K562 (cell line): ENCODE measurements around the gene CACTIN. TPM values are rescaled to one million over a fixed set of nuclear protein-coding genes. Genes with fewer than 3 reads are reported as not detected.

Source experiments
- CBFB ChIP-seq: sonication (generic); formaldehyde crosslinking; IDR thresholded peaks from 2 replicates; pipeline ENCODE4 v1.4.0; 2020; ENCODE audit warnings: mild to moderate bottlenecking, missing genetic modification reagents
- GATAD2B ChIP-seq: fragments of 450-650 bp; IDR thresholded peaks from 2 replicates; pipeline ENCODE4 v1.6.1; 2017; ENCODE audit warnings: mild to moderate bottlenecking, borderline replicate concordance
- HNRNPLL ChIP-seq: fragments of 200-400 bp; formaldehyde crosslinking; IDR thresholded peaks from 2 replicates; pipeline ENCODE4 v1.6.1; 2017; ENCODE audit warnings: low read length, low read depth, mild to moderate bottlenecking; ENCODE audit not compliant: poor library complexity, severe bottlenecking
- MCM7 ChIP-seq, 2 experiments: fragments of 450-650 bp; IDR thresholded peaks; 2 replicates each; pipeline ENCODE4 v1.6.1; 2016 to 2018
- NFYB ChIP-seq: IDR thresholded peaks from 2 replicates; pipeline ENCODE4 v1.6.1; 2011; ENCODE audit warnings: mild to moderate bottlenecking, moderate library complexity; ENCODE audit not compliant: insufficient read length; ENCODE audit errors: extremely low read depth
- NR2F6 ChIP-seq: fragments of 450-650 bp; formaldehyde crosslinking; IDR thresholded peaks from 2 replicates; pipeline ENCODE4 v1.4.0; 2020; ENCODE audit warnings: mild to moderate bottlenecking
- NRF1 ChIP-seq, 2 experiments: fragments of 450-650 bp; IDR thresholded peaks in 1 of 2; conservative IDR thresholded peaks in 1 of 2; 2 replicates each; pipeline ENCODE4 v1.6.1; 2014; ENCODE audit warnings: mild to moderate bottlenecking in 2 of 2
- PHF8 ChIP-seq: fragments of 200-600 bp; sonication (generic); IDR thresholded peaks from 2 replicates; pipeline ENCODE4 v1.6.1; 2012; ENCODE audit warnings: mixed run types, mild to moderate bottlenecking, inconsistent platforms, low read length, moderate library complexity, borderline replicate concordance
- SMC3 ChIP-seq: conservative IDR thresholded peaks from 2 replicates; pipeline ENCODE4 v1.6.1; 2011; ENCODE audit warnings: low read depth, low read length, improper control_type of control experiment; ENCODE audit not compliant: insufficient read depth
- ZBTB7A ChIP-seq: IDR thresholded peaks from 2 replicates; pipeline ENCODE4 v1.6.1; 2011; ENCODE audit warnings: low read depth, mild to moderate bottlenecking, low read length, moderate library complexity, borderline replicate concordance; ENCODE audit not compliant: control insufficient read depth
- ZNF212 ChIP-seq: fragments of 450-650 bp; formaldehyde crosslinking; IDR thresholded peaks from 2 replicates; pipeline ENCODE4 v1.4.0; 2020; ENCODE audit warnings: mild to moderate bottlenecking
- ZNF232 ChIP-seq: sonication (generic); formaldehyde crosslinking; IDR thresholded peaks from 2 replicates; pipeline ENCODE4 v1.8.0; 2022; ENCODE audit warnings: mild to moderate bottlenecking, missing genetic modification reagents
- ZNF24 ChIP-seq: fragments of 450-650 bp; IDR thresholded peaks from 2 replicates; pipeline ENCODE4 v1.6.1; 2016
- ZNF766 ChIP-seq: fragments of 200-800 bp; sonication (Bioruptor generic); conservative IDR thresholded peaks from 2 replicates; pipeline ENCODE4 v1.6.1; 2016; ENCODE audit warnings: missing genetic modification characterization, missing compliant biosample characterization
- polyA plus RNA-seq, 8 experiments: library from polyadenylated mRNA; depleted of rRNA in 4 of 8; stranded (reverse) in 5 of 8; unstranded in 3 of 8; fragments of >200 nt; fragmentation: Nextera tagmentation in 2 of 8; fragmentation: Illumina TruSeq in 1 of 8; extraction: Ambion mirVana in 2 of 8; extraction: Trizol in 1 of 8; gene quantifications; 2 replicates each; pipeline versions ENCODE4 v1.2.1 to v1.2.3, GENCODE V29; 2011 to 2014; ENCODE audit warnings: inconsistent platforms in 1 of 8, missing spikeins in 1 of 8
- total RNA-seq, 7 experiments: library from RNA; depleted of rRNA in 6 of 7; stranded (reverse); fragments of >200 nt in 6 of 7; fragmentation: Illumina TruSeq in 2 of 7; extraction: Trizol in 2 of 7; gene quantifications; 2 replicates each; pipeline versions ENCODE4 v1.2.1 to v1.2.3, GENCODE V29; 2011 to 2021; ENCODE audit warnings: low replicate concordance in 1 of 7
- TF ChIP-seq, protein P1 (sequence below): sonication (generic); formaldehyde crosslinking; IDR thresholded peaks from 2 replicates; pipeline ENCODE4 v1.8.0; 2023; ENCODE audit warnings: mild to moderate bottlenecking, missing genetic modification reagents
- TF ChIP-seq, protein P2 (sequence below): fragments of 450-650 bp; IDR thresholded peaks from one replicate; pipeline ENCODE4 v1.6.1; 2018; ENCODE audit warnings: mild to moderate bottlenecking, moderate library complexity; ENCODE audit not compliant: partially characterized antibody
- TF ChIP-seq, protein P3 (sequence below): fragments of 250-450 bp; sonication (Bioruptor Pico); IDR thresholded peaks from 2 replicates; pipeline ENCODE4 v1.8.0; 2022; ENCODE audit warnings: moderate library complexity, mild to moderate bottlenecking, inconsistent platforms
- TF ChIP-seq, protein P4 (sequence below): fragments of 450-650 bp; conservative IDR thresholded peaks from 2 replicates; pipeline ENCODE4 v1.6.1; 2016; ENCODE audit warnings: missing genetic modification characterization, low read depth, mild to moderate bottlenecking, missing compliant biosample characterization, moderate library complexity
- TF ChIP-seq, protein P5 (sequence below), 2 experiments: fragments of 450-650 bp; IDR thresholded peaks; 2 replicates each; pipeline ENCODE4 v1.6.1; 2018; ENCODE audit warnings: mild to moderate bottlenecking in 2 of 2, low read depth in 1 of 2; ENCODE audit not compliant: partially characterized antibody in 2 of 2

Gene CACTIN
- total and polyA plus RNA-seq, 9 of the 15 experiments (the other 6 are each of a cell fraction or from before 2014, with no cell fraction given): 0.15 to 49.2 (median 15.0) TPM

DNA sequence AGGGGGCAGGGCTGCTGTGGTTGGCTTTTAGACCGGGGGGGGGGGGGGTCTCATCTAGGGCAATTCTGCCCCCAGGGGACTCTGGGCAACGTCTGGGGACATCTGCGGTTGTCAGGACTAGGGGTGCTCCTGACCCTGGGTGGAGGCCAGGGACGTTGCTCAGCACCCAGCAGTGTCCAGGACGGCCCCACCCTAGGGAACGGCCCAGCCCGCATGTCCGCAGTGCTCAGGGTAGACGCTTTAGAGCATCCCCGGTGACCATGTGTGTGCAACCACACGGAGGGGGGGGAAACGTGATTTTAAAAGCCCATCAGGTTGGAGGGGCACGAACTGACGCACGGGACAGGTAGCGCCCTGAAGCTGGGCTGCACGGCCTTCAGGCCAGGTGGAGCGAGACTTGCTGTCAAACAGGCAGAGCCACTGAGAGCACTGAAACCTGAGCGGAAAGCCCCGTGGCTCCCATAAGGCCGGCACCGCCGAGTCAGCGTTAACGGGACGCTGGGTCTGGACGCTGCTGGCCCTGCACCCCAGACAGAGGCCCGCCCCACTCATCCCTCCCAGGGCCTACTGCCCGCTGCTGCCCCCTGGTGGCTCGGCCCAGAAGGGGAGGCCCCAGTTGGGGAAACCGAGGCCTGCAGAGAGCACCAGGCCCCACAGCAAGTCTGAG, 8.3 kb downstream of the CACTIN start (continued):
- TF ChIP-seq ZNF232 (CRISPR knock-in tag): no peak
- TF ChIP-seq ZBTB7A: peak; percentile 54; the same call in 1 of the 2 replicates
- TF ChIP-seq, protein P1, sequence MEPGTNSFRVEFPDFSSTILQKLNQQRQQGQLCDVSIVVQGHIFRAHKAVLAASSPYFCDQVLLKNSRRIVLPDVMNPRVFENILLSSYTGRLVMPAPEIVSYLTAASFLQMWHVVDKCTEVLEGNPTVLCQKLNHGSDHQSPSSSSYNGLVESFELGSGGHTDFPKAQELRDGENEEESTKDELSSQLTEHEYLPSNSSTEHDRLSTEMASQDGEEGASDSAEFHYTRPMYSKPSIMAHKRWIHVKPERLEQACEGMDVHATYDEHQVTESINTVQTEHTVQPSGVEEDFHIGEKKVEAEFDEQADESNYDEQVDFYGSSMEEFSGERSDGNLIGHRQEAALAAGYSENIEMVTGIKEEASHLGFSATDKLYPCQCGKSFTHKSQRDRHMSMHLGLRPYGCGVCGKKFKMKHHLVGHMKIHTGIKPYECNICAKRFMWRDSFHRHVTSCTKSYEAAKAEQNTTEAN: no peak
- TF ChIP-seq PHF8: no peak
- no peak for TF ChIP-seq NFYB
- TF ChIP-seq ZNF212 (CRISPR knock-in tag): no peak
- TF ChIP-seq NR2F6 (CRISPR knock-in tag): no peak
- no peak for TF ChIP-seq NRF1 (conservative IDR thresholded peaks at IDR 0.05 in 1 of 2, IDR thresholded peaks at IDR 0.05 in 1 of 2)
- TF ChIP-seq ZNF24: no peak
- peak; percentile 88 for TF ChIP-seq SMC3
- no peak for TF ChIP-seq GATAD2B
- TF ChIP-seq, protein P2, sequence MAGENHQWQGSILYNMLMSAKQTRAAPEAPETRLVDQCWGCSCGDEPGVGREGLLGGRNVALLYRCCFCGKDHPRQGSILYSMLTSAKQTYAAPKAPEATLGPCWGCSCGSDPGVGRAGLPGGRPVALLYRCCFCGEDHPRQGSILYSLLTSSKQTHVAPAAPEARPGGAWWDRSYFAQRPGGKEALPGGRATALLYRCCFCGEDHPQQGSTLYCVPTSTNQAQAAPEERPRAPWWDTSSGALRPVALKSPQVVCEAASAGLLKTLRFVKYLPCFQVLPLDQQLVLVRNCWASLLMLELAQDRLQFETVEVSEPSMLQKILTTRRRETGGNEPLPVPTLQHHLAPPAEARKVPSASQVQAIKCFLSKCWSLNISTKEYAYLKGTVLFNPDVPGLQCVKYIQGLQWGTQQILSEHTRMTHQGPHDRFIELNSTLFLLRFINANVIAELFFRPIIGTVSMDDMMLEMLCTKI: no peak
- TF ChIP-seq MCM7 (IDR thresholded peaks at IDR 0.05): no peak
- TF ChIP-seq, protein P3, sequence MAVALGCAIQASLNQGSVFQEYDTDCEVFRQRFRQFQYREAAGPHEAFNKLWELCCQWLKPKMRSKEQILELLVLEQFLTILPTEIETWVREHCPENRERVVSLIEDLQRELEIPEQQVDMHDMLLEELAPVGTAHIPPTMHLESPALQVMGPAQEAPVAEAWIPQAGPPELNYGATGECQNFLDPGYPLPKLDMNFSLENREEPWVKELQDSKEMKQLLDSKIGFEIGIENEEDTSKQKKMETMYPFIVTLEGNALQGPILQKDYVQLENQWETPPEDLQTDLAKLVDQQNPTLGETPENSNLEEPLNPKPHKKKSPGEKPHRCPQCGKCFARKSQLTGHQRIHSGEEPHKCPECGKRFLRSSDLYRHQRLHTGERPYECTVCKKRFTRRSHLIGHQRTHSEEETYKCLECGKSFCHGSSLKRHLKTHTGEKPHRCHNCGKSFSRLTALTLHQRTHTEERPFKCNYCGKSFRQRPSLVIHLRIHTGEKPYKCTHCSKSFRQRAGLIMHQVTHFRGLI (CRISPR knock-in tag): no peak
- no peak for TF ChIP-seq CBFB (CRISPR knock-in tag)
- TF ChIP-seq, protein P4, sequence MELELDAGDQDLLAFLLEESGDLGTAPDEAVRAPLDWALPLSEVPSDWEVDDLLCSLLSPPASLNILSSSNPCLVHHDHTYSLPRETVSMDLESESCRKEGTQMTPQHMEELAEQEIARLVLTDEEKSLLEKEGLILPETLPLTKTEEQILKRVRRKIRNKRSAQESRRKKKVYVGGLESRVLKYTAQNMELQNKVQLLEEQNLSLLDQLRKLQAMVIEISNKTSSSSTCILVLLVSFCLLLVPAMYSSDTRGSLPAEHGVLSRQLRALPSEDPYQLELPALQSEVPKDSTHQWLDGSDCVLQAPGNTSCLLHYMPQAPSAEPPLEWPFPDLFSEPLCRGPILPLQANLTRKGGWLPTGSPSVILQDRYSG (tag): no peak
- TF ChIP-seq HNRNPLL: no peak
- no peak for TF ChIP-seq ZNF766 (CRISPR knock-in tag)
- TF ChIP-seq, protein P5, sequence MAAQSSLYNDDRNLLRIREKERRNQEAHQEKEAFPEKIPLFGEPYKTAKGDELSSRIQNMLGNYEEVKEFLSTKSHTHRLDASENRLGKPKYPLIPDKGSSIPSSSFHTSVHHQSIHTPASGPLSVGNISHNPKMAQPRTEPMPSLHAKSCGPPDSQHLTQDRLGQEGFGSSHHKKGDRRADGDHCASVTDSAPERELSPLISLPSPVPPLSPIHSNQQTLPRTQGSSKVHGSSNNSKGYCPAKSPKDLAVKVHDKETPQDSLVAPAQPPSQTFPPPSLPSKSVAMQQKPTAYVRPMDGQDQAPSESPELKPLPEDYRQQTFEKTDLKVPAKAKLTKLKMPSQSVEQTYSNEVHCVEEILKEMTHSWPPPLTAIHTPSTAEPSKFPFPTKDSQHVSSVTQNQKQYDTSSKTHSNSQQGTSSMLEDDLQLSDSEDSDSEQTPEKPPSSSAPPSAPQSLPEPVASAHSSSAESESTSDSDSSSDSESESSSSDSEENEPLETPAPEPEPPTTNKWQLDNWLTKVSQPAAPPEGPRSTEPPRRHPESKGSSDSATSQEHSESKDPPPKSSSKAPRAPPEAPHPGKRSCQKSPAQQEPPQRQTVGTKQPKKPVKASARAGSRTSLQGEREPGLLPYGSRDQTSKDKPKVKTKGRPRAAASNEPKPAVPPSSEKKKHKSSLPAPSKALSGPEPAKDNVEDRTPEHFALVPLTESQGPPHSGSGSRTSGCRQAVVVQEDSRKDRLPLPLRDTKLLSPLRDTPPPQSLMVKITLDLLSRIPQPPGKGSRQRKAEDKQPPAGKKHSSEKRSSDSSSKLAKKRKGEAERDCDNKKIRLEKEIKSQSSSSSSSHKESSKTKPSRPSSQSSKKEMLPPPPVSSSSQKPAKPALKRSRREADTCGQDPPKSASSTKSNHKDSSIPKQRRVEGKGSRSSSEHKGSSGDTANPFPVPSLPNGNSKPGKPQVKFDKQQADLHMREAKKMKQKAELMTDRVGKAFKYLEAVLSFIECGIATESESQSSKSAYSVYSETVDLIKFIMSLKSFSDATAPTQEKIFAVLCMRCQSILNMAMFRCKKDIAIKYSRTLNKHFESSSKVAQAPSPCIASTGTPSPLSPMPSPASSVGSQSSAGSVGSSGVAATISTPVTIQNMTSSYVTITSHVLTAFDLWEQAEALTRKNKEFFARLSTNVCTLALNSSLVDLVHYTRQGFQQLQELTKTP (IDR thresholded peaks at IDR 0.05; ENCODE audit: low read depth in 1 of 2, partially characterized antibody in 2 of 2): no peak
